HL-60 (cell line): ENCODE results near the gene LIMCH1.

Experiments used
- DNase-seq, 2 experiments: peaks; one replicate each; pipeline ENCODE4 v3.0.0-alpha.2; 2010 to 2020; ENCODE audit warnings: low read depth in 1 of 2, low spot score in 1 of 2
- H3K27ac ChIP-seq: fragments of 250-450 bp; sonication (Bioruptor Pico); replicated peaks from 2 replicates; pipeline ENCODE4 v1.5.1; 2020; ENCODE audit warnings: mild to moderate bottlenecking, moderate library complexity
- H3K27me3 ChIP-seq: fragments of 250-450 bp; sonication (Bioruptor Pico); 2 replicates; pipeline ENCODE4 v1.5.1; 2021; ENCODE audit warnings: mild to moderate bottlenecking, moderate library complexity; ENCODE audit not compliant: insufficient read depth, poor library complexity, severe bottlenecking
- H3K4me3 ChIP-seq: replicated peaks from 2 replicates; pipeline ENCODE4 v1.5.1; 2011; ENCODE audit warnings: mild to moderate bottlenecking, control low read depth, low read length; ENCODE audit not compliant: insufficient read depth
- CTCF ChIP-seq: IDR thresholded peaks from one replicate; pipeline ENCODE4 v1.5.1; 2011; ENCODE audit warnings: low read length, control low read depth, inconsistent platforms; ENCODE audit not compliant: insufficient read depth
- GABPA ChIP-seq: IDR thresholded peaks from 2 replicates; pipeline ENCODE4 v1.6.1; 2012; ENCODE audit warnings: low read depth
- POLR2AphosphoS5 ChIP-seq: IDR thresholded peaks from 2 replicates; pipeline ENCODE4 v1.6.1; 2012; ENCODE audit warnings: low read depth
- REST ChIP-seq: IDR thresholded peaks from 2 replicates; pipeline ENCODE4 v1.6.1; 2012; ENCODE audit warnings: low read depth; ENCODE audit not compliant: insufficient replicate concordance
- SPI1 ChIP-seq: IDR thresholded peaks from 2 replicates; pipeline ENCODE4 v1.6.1; 2012; ENCODE audit warnings: low read depth, mild to moderate bottlenecking, borderline replicate concordance

Gene LIMCH1

GRCh38 chr4:41539711-41540110 is 1.8 kb downstream of the LIMCH1 start:
- H3K27ac ChIP-seq: no peak overlapping the region
- TF ChIP-seq POLR2AphosphoS5: no peak
- DNase-seq: no peak
- peaks cover 10% of the 10 kb centered on the region for H3K27me3 ChIP-seq
- no peak overlapping the region for H3K4me3 ChIP-seq

GRCh38 chr4:41540687-41541086 is 2.7 kb downstream of the LIMCH1 start:
- Histone ChIP-seq H3K4me3 (no peak overlapping the region), H3K27ac (no peak overlapping the region), H3K27me3 (peaks cover 10% of the 10 kb centered on the region)
- TF ChIP-seq POLR2AphosphoS5 (no peak), GABPA (no peak), CTCF (no peak), SPI1 (no peak), REST (no peak)
- no peak for DNase-seq

GRCh38 chr4:41541687-41542094 is 3.7 kb downstream of the LIMCH1 start:
- Histone ChIP-seq H3K27me3 (peaks cover 7% of the 10 kb centered on the region), H3K4me3 (no peak overlapping the region), H3K27ac (no peak overlapping the region)
- DNase-seq: no peak
- TF ChIP-seq POLR2AphosphoS5: no peak
- TF ChIP-seq GABPA: no peak
- no peak for TF ChIP-seq REST
- no peak for TF ChIP-seq CTCF
- TF ChIP-seq SPI1: no peak

- peaks cover under 1% of the 10 kb centered on the region for H3K27me3 ChIP-seq
- no peak for DNase-seq
- no peak overlapping the region for H3K4me3 ChIP-seq
- H3K27ac ChIP-seq: no peak overlapping the region
- TF ChIP-seq CTCF (no peak), POLR2AphosphoS5 (no peak), REST (no peak), SPI1 (no peak), GABPA (no peak)
Observed at GRCh38 chr4:41542526-41543275, 4.7 kb downstream of the LIMCH1 start.
